ENCODE measurements around the gene SPACA7. TPM values are rescaled to one million over a fixed set of nuclear protein-coding genes. Genes with fewer than 3 reads are reported as not detected.

SPACA7 gene
- polyA plus RNA-seq, 1 donor from 2014 or later, result not detected

DNA sequence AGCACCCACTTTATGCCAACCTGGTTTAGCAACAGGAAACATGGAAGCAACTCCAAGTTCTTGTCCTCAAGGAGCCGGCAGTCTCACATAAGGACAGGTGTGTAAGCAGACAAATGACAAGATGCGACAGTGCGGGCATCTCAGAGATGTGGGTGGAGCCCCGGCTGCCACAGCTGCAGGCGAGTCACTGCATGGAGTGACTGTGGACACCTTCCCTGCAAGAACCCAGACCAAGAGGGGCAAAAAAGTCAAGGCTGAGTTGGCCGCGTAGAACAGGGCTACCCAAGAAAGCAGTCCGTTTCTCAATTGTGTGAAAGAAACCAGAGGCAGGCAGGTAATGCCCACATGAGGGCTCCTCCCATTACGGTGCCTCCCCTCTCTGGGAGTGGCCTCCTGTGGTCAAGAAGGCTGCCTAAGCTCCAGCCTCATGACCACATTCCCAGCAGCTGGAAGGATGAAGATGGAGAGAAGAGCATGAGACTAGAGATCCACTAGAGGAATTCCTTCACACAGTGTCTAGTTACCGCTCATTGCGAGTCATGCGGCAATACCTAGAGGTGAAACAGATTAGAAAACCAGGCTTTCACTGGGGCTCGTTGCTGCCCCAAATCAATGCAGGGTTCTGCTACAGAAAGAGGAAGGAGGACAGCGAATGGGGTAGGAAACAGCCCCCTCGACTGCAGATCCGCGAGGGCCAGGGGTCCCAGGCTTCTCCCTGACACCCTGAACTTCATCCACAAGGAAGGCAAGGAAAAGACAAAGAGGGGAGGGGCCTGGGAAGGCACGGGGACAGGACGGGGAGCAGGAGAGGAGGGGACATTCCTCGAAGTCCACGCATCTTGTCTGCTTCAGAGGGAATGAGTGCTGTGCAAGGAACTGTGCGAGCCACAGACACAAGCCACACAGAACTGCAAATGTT is 80.2 kb downstream of the SPACA7 start:
- H3F3A ChIP-seq (ENCODE audit: insufficient read depth, low read length, poor library complexity, severe bottlenecking), result no peaks in the 10 kb centered on the region
- H2AFZ ChIP-seq (ENCODE audit: low read depth, low read length), result no peak overlapping the region
- no peaks in the 10 kb centered on the region for H3K9me3 ChIP-seq (ENCODE audit: low read length)

DNA sequence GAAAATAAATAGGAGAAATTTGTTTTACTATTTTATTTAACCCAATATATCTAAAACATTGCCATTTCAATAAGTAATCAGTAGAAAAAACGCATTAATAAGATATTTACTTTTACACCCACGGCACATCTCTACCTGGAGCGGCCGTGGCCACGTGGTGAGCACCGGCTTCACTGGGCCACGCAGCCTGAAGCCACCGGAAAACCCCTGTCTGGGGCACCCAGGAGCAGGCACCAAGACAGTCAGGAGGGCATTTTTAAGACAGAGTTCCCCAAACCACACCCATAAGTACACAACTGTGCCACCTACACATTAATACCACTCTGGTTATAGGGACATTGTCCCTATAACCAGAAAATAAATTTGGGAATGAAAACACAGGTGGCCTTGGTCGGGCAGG is 80.9 kb downstream of the SPACA7 start:
- no peaks in the 10 kb centered on the region for H4K20me1 ChIP-seq (ENCODE audit: insufficient read depth)
- no peak overlapping the region for H3K9ac ChIP-seq (ENCODE audit: low read length)
- H3K4me2 ChIP-seq (ENCODE audit: low read length), result no peak overlapping the region
- H2AFZ ChIP-seq (ENCODE audit: low read depth, low read length), result no peak overlapping the region
- H3K36me3 ChIP-seq (ENCODE audit: insufficient read depth, low read length), result no peaks in the 10 kb centered on the region
- no peak overlapping the region for H3K27ac ChIP-seq (ENCODE audit: low read length)
- TF ChIP-seq TAF1 (IDR thresholded peaks at IDR 0.05; ENCODE audit: low read depth), result no peak
- no peak overlapping the region for H3K4me3 ChIP-seq (ENCODE audit: low read length)
- no peaks in the 10 kb centered on the region for H3K9me2 ChIP-seq (ENCODE audit: insufficient read depth, low read length)
- H3K79me2 ChIP-seq (replicated peaks; ENCODE audit: insufficient read depth, low read length), result no peaks in the 10 kb centered on the region
- H3K9me3 ChIP-seq (ENCODE audit: low read length), result no peaks in the 10 kb centered on the region
- H3K27me3 ChIP-seq (ENCODE audit: insufficient read depth, low read depth, low read length), result no peaks in the 10 kb centered on the region
- H3F3A ChIP-seq (ENCODE audit: insufficient read depth, low read length, poor library complexity, severe bottlenecking), result no peaks in the 10 kb centered on the region

More for the DNA sequence above, 80.2 kb downstream of the SPACA7 start:
- H3K27ac ChIP-seq (ENCODE audit: low read length), result no peak overlapping the region
- no peaks in the 10 kb centered on the region for H3K9me2 ChIP-seq (ENCODE audit: insufficient read depth, low read length)
- H3K36me3 ChIP-seq (ENCODE audit: insufficient read depth, low read length), result no peaks in the 10 kb centered on the region
- H3K4me3 ChIP-seq (ENCODE audit: low read length), result no peak overlapping the region
- H4K20me1 ChIP-seq (ENCODE audit: insufficient read depth), result no peaks in the 10 kb centered on the region
- TF ChIP-seq, protein P1, sequence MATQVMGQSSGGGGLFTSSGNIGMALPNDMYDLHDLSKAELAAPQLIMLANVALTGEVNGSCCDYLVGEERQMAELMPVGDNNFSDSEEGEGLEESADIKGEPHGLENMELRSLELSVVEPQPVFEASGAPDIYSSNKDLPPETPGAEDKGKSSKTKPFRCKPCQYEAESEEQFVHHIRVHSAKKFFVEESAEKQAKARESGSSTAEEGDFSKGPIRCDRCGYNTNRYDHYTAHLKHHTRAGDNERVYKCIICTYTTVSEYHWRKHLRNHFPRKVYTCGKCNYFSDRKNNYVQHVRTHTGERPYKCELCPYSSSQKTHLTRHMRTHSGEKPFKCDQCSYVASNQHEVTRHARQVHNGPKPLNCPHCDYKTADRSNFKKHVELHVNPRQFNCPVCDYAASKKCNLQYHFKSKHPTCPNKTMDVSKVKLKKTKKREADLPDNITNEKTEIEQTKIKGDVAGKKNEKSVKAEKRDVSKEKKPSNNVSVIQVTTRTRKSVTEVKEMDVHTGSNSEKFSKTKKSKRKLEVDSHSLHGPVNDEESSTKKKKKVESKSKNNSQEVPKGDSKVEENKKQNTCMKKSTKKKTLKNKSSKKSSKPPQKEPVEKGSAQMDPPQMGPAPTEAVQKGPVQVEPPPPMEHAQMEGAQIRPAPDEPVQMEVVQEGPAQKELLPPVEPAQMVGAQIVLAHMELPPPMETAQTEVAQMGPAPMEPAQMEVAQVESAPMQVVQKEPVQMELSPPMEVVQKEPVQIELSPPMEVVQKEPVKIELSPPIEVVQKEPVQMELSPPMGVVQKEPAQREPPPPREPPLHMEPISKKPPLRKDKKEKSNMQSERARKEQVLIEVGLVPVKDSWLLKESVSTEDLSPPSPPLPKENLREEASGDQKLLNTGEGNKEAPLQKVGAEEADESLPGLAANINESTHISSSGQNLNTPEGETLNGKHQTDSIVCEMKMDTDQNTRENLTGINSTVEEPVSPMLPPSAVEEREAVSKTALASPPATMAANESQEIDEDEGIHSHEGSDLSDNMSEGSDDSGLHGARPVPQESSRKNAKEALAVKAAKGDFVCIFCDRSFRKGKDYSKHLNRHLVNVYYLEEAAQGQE (IDR thresholded peaks at IDR 0.05; ENCODE audit: borderline replicate concordance), result no peak
- TF ChIP-seq TAF1 (IDR thresholded peaks at IDR 0.05; ENCODE audit: low read depth) (no peak), POLR2AphosphoS5 (IDR thresholded peaks at IDR 0.05) (no peak), RAD21 (conservative IDR thresholded peaks at IDR 0.05) (no peak), MXI1 (conservative IDR thresholded peaks at IDR 0.05; ENCODE audit: poor library complexity, severe bottlenecking) (no peak), EP300 (conservative IDR thresholded peaks at IDR 0.05; ENCODE audit: poor library complexity, severe bottlenecking) (no peak), EZH2 (IDR thresholded peaks at IDR 0.05; ENCODE audit: borderline replicate concordance, insufficient read depth, low read length, poor library complexity, severe bottlenecking) (no peak), SMC3 (conservative IDR thresholded peaks at IDR 0.05; ENCODE audit: poor library complexity) (no peak)
- TF ChIP-seq, protein P2, sequence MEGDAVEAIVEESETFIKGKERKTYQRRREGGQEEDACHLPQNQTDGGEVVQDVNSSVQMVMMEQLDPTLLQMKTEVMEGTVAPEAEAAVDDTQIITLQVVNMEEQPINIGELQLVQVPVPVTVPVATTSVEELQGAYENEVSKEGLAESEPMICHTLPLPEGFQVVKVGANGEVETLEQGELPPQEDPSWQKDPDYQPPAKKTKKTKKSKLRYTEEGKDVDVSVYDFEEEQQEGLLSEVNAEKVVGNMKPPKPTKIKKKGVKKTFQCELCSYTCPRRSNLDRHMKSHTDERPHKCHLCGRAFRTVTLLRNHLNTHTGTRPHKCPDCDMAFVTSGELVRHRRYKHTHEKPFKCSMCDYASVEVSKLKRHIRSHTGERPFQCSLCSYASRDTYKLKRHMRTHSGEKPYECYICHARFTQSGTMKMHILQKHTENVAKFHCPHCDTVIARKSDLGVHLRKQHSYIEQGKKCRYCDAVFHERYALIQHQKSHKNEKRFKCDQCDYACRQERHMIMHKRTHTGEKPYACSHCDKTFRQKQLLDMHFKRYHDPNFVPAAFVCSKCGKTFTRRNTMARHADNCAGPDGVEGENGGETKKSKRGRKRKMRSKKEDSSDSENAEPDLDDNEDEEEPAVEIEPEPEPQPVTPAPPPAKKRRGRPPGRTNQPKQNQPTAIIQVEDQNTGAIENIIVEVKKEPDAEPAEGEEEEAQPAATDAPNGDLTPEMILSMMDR (IDR thresholded peaks at IDR 0.05; ENCODE audit: poor library complexity, severe bottlenecking), result no peak
- H3K9ac ChIP-seq (ENCODE audit: low read length), result no peak overlapping the region
- no peaks in the 10 kb centered on the region for H3K27me3 ChIP-seq (ENCODE audit: insufficient read depth, low read depth, low read length)
- H3K4me2 ChIP-seq (ENCODE audit: low read length), result no peak overlapping the region
- no peaks in the 10 kb centered on the region for H3K79me2 ChIP-seq (replicated peaks; ENCODE audit: insufficient read depth, low read length)
